ENCODE data around the gene TMEM244. TPM values are rescaled to one million over a fixed set of nuclear protein-coding genes. Genes with fewer than 3 reads are reported as not detected.

Gene TMEM244
- total and polyA plus RNA-seq, 9 donors = not detected

- no peak overlapping the region for H3K4me3 ChIP-seq
- H3K4me1 ChIP-seq (ENCODE audit: insufficient read depth) = no peaks in the 10 kb centered on the region
- WGBS, 3 donors = 86 to 92% (median 89%) methylated on average over 3 of the region's 3 CpGs
- no peaks in the 10 kb centered on the region for H3K9me3 ChIP-seq
- DNase-seq = no peak
- no peak overlapping the region for H3K27ac ChIP-seq
- H3K27me3 ChIP-seq = no peaks in the 10 kb centered on the region
- intact Hi-C loops (cut with DNase I) = no loop called here
- H3K36me3 ChIP-seq = no peaks in the 10 kb centered on the region
- TF ChIP-seq CTCF (IDR thresholded peaks at IDR 0.05) = no peak
- no peak for TF ChIP-seq POLR2A (IDR thresholded peaks at IDR 0.05)
- no peak for TF ChIP-seq EP300 (IDR thresholded peaks at IDR 0.05)
These were observed 11.7 kb downstream of the TMEM244 start for GRCh38 chr6:129849456-129849855.

- no peak overlapping the region for H3K4me3 ChIP-seq
- H3K4me1 ChIP-seq (ENCODE audit: insufficient read depth) = no peaks in the 10 kb centered on the region
- no peaks in the 10 kb centered on the region for H3K27me3 ChIP-seq
- no peaks in the 10 kb centered on the region for H3K9me3 ChIP-seq
- TF ChIP-seq POLR2A (IDR thresholded peaks at IDR 0.05) (no peak), CTCF (IDR thresholded peaks at IDR 0.05) (no peak), EP300 (IDR thresholded peaks at IDR 0.05) (no peak)
- DNase-seq = no peak
- H3K36me3 ChIP-seq = no peaks in the 10 kb centered on the region
- no peak overlapping the region for H3K27ac ChIP-seq
- intact Hi-C loops (cut with DNase I) = no loop called here
These were observed 14.4 kb downstream of the TMEM244 start for GRCh38 chr6:129846761-129847160.

DNA sequence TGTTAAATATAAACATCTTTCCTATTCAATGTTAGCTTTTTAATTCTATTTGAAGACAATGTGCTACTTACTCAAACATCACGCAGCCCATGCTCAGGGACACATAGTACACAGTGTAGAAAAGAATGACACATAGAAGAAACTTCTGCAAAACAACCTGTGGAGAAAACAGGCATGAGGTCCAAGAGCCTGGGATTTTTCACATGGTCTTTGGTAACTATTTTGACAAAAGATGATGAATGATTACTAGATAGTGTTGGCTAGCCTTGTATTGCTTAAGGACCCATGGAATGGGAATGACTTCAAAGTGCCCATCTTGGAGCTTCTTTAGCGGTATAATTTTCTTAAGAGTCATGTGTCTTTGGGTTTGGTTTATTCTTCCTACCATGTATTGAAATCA, 15.4 kb downstream of the TMEM244 start:
- TF ChIP-seq CTCF (IDR thresholded peaks at IDR 0.05) (no peak), EP300 (IDR thresholded peaks at IDR 0.05) (no peak), POLR2A (IDR thresholded peaks at IDR 0.05) (no peak)
- Histone ChIP-seq H3K9me3 (no peaks in the 10 kb centered on the region), H3K27ac (no peak overlapping the region), H3K36me3 (no peaks in the 10 kb centered on the region), H3K4me3 (no peak overlapping the region), H3K27me3 (no peaks in the 10 kb centered on the region), H3K4me1 (ENCODE audit: insufficient read depth) (no peaks in the 10 kb centered on the region)
- WGBS, 3 donors = 90 to 93% (median 92%) methylated on average over 2 of the region's 2 CpGs
- intact Hi-C loops (cut with DNase I) = no loop called here
- no peak for DNase-seq

DNA sequence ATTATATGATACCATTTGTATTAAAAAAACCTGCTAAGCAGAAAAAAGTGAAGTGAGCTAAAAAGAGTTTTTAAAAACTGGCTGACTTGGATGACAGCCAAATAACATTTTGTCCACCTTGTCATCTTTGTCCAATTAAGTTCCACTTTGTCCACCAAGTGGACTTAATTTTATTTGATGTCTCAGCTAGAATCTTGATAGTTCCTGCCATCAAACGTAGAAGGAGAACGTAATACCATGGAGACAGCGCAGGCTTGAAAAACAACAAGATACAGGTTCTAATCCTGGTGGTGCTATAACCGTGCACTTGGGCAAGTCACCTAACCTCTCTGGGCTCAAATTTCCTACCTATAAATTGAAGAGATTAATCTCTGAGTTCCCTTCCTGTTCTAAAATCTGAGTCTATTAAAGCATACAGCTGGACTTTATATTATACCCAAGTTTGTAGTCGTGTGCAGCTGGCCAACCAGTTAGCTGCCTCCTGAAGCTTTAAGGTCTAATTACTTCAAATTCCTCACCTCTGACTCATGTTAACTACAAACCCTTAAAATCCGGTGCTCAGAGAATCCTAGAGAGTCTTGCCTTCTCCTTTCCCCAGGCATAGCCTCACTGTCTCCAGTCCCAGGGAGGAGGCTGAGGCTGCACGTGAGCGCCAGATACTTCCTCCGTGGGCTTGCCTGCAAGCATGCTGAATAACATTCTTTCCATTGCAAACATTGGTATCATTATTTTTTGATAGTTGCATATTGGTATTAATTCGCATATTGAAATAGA, 16.8 kb downstream of the TMEM244 start:
- Histone ChIP-seq H3K9me3 (no peaks in the 10 kb centered on the region), H3K4me3 (no peak overlapping the region), H3K27ac (no peak overlapping the region), H3K27me3 (no peaks in the 10 kb centered on the region), H3K4me1 (ENCODE audit: insufficient read depth) (no peaks in the 10 kb centered on the region), H3K36me3 (no peaks in the 10 kb centered on the region)
- TF ChIP-seq EP300 (IDR thresholded peaks at IDR 0.05) = no peak
- TF ChIP-seq POLR2A (IDR thresholded peaks at IDR 0.05) = no peak
- TF ChIP-seq CTCF (IDR thresholded peaks at IDR 0.05) = no peak
- no peak for DNase-seq
- intact Hi-C loops (cut with DNase I) = no loop called here
- WGBS, 3 donors = 58 to 66% (median 66%) methylated on average over 10 of the region's 10 CpGs

Data from ovary (tissue), 9 donors.